Stimulated activated CD8-positive, alpha-beta memory T cell treated with anti-CD3 and anti-CD28 coated beads, Interleukin-4, amount 100 ng/mL, for 4 hours (primary cell): Measurements from ENCODE around the gene TMEM132E.

Source experiments
- DNase-seq, 2 donors: peaks; one replicate each; pipeline ENCODE4 v3.0.0-alpha.2; 2020; ENCODE audit warnings: low read depth in 2 of 2, low spot score in 1 of 2

Gene TMEM132E

DNA sequence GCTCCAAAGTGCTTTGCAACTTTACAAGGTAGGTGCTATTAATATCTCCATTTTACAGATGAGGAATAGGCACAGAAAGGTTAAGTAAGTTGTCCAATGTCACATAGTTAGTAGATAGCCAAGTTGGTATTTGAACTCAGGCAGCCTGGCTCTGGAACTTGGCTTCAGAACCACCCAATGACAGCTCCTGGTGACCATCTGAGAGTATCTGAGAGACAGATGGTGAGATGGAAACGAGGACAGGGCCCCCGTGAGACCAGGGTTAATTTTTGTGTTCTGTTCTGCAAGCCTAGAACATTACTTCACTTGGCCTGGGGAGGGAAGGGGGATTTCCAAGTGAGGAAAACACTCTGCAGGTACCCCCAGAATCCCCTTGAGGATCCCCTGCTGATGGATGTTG is 9.8 kb upstream of the TMEM132E start:
- no peak for DNase-seq

DNA sequence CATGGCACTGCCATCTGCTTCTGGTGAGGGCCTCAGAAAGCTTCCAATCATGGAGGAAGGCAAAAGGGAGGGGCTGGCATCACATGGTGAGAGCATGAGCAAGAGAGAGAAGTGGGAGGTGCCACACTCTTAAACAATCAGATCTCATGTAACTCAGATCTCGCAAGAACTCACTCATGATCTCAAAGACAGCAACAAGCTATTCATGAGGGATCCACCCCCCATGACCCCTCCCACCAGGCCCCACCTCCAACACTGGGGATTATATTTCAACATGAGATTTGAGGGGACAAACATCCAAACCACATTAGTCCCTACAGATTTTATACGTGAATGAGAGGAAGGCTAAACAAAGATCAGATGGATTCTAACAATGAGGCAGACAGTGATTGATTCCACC is 8.9 kb upstream of the TMEM132E start:
- no peak for DNase-seq

DNA sequence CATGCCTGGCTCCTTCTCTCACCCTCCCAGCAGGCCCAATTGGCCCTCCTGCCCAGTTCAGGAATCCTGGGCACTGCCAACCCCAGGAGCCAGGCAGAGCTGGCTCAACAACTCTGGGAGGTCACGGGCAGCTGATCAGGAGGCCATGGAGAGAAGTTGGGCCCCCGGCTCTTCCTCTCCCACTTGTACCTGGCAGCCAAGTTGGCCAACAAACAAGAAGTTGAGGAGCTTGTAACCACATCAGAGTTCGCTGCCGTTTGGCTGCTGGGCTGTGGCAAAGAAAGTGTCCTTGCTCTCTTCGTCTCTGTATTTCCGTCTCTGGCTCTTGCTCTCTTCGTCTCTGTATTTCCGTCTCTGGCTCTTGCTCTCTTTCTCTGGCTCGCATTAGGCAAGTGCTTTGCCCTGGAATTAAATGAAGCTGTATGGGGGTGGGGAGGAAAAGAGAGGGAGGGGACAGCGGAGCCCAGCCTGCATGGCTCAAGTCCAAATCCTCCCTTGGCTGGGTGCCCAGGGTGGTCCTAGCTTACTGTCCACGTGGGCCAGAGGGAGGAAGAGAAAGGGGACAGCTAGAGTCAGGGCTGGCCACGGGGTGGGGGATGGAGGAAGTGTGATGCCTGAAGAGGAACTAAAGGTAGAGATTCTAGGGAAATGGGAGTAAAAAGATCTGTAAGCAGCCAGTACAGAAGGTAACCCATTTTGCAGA is 7.8 kb upstream of the TMEM132E start:
- no peak for DNase-seq

DNA sequence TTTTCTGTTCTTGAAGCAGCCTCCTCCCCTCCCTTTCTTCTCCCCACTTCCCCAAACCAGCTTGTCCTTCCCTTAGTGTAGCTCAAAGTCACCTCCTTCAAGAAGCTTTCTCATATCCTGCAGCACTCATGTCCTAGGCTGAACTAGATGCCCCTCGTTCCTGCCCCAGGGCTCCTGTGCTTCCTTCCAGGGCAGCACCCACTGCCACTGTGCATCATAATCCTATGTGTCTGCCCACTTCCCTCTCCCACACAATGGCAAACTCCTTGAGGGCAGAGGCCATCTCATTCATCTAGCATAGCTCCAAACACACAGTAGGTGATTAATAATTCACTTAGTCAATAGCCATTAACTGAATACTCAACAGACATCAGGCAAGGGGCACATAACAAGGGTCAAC is 6.9 kb upstream of the TMEM132E start:
- DNase-seq = no peak

DNA sequence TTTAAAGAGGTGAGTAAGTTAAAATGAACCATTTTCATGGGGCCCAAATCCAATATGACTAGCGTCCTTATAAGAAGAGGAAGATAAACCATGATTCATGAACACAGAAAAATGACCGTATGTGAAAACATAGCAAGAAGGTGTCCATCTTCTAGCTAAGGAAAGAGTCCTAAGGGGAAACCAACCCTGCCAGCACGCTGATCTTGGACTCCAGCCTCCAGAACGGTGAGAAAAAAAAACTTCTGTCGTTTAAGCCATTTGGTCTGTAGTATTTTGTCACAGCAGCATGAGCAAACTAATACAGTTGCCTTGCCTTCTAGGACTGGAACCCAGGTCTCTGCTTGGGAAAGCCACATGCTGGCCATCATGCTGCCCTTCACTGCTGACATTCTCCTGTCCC is 4.2 kb upstream of the TMEM132E start:
- DNase-seq = no peak

DNA sequence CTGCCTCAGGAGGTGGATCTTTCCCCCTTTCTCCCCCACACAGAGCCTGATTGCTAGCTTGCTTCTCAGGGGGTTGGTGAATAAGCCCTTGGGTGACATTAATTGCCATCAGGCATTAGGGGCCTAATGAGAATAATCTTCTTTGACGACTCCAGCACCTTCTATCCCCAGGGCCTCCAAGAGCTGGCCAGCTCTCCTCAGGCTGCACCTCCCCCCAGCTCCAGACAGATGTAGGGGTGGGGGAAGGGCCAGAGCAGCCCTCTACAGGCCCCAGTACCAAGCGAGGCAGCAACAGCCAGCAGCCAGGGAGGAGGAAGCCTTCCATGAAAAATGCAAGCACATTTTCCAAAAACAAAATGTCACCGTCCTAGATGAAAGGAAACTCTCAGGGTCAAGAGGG is 1.4 kb upstream of the TMEM132E start:
- DNase-seq = no peak

DNA sequence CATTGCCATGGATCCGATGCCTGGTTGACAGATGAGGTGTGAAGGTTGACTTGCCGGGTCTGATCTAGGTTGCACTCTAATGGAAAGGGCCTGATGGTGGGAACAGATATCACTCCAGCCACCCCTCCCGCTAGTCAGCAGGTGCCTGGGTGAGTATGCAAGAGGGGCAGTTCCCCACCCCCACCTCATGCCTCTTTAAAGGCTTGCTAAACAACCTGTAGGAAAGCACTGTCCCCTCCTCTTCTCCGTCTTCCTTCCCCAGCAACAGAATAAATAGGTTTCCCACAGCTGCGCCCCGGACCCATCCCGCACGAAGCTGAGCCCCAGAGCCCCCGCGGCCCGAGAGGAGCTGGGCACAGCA is 746 bp upstream of the TMEM132E start:
- DNase-seq = no peak

DNA sequence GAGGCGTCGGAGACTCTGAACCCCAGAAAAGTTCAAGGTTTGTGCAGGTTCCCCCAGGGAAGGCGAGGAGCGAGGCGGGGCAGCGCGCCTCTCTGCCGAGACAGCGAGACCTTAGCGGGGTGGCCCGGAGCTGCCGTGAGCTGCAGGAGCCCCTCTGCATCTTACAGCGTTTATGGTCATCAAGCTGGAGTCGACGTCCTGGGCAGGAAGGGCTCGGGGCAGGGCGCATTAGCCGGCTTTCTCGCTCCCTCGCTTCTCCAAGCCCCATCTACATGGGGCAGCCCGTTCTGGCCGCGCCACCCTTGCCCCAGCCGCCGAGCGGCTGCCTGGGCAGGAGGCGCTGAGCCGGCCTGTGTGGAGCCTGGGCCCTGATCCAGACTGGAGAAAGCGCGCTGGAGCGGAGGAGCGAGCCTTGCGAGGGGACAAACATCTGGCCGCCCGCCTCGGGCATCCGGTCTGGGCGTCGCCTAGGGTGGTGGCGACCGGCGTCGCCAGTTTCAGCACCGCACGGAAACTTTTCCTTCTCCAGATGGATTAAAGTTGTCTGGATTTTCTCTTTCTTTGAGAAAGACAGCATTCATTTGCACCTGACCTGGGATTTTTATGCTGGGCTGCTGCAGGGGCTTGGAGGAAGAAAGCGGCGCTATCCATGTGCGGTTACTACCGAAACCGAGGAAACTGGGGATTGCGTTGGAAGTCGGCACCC is 750 bp downstream of the TMEM132E start:
- no peak for DNase-seq

DNA sequence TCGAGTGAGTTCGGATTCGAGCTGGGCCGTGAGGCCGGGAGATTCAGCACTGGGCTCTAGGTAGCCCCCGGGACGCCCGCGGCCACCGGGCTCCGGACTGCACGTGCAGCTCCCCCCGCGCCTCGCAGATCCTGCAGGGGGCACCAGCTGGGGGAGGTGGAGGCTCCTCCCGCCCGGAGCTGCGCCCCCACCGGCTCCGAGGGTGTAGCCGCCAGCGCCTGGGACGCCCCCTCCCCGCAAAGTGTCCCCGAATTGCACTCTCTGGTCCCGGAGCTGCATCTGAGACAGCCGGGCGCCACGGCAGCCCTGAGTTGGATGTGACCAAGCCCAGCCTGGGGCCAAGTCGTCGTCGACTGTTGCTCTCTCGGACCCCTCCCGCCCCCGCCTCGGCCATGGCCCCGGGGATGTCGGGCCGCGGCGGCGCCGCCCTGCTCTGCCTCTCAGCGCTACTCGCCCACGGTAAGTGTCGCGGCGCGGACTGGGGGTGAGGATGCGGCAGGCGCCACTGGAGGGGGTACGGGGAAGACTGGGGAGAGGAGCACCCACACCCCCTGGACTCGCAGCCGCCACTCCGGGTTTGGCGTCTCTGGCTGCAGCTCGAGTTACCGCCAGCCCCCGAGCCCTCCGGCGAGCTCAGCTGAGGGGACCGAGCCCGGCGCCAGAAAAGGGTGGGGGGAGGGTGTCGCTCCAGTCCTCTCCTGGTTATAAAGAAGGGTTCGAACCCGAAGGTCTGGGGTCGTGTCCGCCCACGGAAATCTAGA is 1.5 kb downstream of the TMEM132E start:
- no peak for DNase-seq

DNA sequence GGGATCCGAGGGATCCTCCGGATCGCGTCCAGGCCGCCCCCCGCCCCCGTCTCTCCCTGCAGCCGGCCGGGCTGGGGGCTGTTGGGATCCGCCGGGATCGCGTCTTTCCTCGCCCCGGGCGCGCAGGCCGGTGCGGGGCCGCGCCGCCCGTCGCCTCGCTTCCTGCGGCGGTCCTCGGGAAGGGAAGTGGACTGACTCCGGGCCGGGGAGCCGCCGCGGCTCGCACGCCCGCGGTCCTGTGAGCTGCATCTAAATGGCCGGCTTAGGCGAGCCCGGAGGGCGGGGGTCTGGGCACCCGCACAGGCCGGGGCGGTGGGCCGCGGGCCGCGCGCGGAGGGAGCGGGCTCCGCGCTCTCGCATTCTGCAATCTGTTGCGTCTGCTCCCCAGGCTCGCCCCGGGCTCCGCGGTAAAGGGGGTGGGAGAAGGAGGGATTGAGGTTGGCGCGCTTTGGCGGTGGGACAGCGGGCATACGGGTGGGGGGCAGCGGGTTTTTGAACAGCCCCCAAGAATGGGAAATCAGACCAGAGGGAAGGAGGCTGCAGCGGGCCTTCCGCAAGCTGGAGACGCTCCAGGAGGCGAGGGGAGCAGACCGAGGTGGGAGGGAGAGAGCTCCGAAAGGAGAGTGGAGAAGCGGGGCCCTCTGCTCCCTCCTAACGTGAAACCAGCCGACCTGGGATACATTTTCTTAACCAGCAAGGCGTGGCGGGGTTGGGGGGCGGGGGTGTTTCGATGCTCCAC is 2.2 kb downstream of the TMEM132E start:
- DNase-seq = no peak

DNA sequence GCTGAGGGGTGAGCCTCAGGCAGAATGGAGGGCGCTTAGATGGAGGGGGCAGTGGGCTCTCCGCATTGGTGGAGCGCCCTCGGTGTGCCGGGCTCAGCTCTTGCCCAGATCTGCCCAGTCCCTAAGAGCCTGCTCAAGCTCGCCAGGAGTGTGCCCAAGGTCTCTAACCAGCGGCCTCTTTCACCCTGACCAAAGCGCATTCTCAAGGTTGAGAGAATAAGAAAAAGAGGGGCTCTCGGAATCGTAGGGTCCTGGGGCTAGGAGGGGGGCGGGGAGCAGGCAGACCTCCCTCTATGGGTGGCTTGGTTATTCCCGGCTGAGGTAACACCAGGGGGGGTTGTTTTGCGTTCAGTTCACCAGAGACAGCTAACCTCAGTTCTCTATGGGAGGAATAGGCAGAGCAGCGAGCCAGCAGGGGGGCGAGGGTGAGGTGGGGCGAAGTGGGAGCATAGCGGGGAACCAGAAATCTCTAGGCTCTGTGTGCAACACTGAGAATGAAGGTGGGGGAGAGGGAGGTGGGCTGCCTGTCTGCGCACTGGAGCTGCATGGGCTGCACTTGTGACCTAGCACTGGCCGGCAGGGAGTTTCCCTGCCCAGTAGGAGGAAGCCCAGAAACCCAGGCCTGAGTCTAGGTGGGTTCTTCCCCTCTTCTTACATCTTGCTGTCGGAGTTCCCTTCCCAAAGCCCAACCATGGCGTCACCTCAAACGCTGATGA is 3.0 kb downstream of the TMEM132E start:
- DNase-seq = no peak

DNA sequence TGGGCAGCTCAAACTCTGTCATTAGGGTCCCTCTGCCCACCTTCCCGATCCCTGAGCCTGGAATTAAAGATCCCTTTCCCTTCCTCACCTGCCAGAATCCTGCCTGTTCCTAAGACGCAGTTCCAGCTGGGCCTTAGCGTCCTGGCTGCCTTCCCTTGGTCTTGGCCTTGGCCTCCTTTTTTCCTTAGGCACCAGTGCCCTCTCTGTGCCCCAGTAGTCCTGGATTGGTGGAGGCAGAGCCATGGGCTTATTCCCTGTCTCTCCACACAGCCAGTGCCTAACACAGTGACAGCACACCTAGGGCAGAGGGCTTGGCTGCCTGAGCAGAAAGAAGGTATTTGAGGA is 3.5 kb downstream of the TMEM132E start:
- no peak for DNase-seq

DNA sequence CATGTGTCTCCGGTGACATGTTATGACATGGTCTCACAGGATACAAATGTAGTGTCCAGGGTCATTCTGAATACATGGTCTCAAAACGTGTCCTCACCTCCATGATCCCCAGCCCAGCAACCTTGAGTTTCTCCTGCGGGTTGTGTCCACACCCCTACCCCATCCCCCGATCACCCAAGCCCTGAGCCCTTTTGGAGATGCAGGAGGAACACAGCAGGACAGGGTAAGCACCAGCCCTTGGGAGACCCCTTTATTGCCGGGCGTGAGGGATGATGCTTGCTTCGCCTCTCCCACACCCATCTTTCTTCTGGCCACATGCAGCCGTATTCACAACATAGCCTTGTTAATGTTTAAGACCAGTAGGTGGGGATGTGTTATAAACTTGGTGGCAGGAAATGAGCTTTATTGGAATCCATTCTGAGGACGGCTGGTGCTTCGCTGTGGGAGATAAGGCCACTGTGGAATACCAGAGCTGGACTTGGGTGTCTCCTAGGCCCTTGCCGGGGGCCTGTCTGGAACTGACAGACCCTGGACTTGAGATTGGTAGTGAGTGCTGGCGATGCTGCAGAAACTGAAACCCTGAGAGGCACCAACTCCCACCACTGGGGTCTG is 5.5 kb downstream of the TMEM132E start:
- no peak for DNase-seq

DNA sequence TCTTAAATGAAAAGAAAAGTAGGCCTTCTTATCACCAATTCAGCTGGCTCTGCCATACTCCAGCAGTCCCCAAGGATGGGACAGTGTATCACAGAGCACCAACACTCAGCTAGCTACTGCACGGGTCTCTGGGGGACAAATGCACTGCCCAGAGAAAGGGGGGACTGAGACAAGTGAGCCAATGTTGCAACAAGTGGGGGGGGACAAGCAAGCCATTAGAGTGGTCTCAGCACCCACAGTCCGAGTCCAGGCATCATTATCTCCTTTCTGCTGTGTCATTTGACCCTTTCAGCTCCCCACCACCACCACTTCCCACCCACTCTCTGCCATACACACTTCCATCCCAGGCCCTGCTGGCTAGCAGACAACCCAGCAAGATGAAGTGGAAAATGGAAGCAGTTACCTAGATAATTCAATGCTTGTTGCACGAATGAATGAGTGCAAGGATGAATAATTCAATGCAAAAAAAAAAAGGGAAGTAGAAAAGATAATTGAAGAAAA is 7.0 kb downstream of the TMEM132E start:
- DNase-seq = no peak

DNA sequence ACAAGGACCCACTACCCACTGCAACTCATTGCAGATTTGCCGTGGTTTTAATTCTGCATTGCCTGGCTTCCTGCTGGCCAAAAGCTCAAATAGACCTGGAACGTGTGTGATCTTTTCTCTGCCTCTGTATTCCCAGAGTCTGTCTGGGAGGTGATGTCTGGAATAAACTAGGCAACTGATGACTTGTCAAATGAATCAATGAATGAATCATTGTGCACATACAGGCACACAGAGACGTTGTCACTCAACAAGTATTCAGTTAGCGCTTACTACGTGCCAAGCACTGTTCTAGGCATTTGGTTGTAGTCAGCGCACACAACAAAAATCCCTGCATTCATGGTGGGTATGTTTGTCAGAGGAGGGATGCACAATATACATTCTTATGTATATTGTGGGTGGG is 8.9 kb downstream of the TMEM132E start:
- no peak for DNase-seq

DNA sequence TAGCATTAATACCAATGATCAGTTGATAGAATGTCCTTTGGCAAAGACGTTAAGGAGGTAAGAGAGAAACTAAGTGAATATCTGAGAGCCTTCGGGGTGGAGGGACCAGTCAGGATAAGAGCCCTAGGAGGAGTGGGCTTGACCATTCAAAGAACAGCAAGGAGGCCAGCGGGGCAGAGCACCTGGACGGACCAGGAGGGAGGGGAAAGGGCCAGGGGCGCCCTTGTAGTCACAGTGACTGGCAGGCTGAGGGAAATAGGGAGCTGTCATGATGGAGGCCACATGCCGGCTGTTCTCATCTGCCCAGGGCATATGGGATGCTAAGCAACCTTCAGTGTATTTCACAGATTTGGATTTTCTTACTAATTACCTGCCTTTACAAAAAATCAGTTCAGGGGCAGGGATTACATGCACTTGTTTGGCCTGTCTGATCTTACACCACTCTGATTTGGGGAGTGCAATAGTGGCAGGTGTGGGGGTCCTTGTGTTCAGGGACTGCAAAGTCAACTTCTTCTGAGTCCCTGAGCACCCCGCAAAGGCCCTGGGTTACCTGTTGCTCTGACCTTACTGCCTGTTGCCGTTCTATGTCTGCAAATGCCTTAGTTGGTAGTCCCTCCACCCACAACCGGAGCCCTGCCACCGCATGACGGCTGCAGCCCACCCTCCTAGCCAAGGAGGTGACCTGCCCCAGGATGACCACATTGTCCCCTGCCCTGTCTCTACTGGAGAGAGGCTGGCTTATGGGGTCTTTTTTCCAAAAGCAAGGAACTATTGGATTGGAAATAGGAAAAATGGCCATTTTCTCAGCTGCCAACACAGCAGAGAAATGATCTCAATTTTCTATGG is 10.0 kb downstream of the TMEM132E start:
- no peak for DNase-seq

DNA sequence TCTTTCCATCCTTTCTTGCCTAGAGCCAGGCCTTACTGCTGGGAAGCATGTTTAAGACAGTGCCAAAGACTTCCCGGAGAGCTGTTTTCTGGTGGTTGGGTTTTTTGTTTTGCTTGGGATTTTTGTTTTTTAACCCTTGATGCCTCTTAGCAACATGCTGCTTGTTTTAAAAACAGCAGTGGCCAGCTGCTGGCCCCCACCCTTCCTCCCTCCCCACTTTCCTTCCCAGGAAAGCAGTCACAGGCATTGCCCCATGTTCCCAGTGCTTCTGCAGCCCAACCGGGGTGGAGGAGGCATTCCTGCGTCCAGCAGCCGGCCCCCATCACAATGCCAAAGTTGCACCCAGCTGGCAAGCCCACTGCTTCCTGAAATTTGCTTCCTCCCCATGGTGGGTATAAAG is 12.6 kb downstream of the TMEM132E start:
- DNase-seq = no peak

DNA sequence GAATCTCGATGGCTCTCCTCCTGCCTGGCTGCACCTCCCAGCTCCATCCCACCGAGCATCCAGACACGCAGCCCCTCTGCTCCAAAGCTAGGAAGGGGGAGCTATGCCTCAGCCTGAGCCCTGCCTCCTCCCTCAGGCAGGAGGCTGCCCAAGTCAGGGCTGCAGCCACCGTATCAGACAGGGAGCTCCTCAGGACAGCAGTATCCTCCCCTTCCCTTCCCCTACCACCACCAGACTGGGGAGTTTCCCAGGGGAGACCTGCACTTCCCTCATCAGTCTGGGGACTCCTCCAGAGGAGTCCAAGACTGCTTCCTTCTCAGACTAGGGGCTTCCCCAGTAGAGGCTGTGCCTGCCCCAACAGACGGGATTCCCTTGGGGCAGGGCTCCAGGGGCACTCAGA is 17.5 kb downstream of the TMEM132E start:
- DNase-seq = no peak

DNA sequence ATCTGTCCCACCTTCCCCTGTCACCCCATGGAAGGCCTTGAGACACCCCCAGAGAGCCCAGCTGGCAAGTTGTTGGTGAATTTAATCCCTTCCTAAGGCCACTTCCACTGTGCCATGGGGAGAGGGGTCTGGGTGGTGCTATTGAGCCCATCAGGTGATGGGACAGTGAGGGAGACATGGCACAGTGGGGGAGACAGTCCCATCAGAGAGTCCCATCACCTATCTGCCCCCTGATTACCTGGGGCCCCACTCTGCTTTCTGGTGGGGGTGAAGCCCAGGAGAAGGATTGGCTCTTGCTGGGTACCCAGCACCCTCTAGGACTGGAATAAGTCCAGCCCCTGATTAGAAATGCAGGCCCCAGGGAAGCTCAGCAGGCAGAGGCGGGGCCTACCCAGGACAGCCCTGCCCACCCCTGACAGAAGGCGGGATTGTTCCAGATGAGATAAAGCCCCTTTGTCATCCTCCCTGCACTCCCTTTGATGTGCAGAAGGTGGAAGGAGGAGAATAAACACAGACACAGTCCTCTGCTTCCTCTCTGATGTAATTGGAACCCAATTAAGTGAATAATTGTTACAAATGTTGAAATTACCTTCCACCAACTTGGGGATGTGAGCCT is 18.9 kb downstream of the TMEM132E start:
- DNase-seq = no peak
